PC-9 (cell line): ENCODE results near the gene WBP4.

ENCODE experiments used
- CTCF ChIP-seq: fragments of 200-600 bp; sonication (generic); conservative IDR thresholded peaks from 2 replicates; pipeline ENCODE4 v1.6.1; 2017; ENCODE audit warnings: mixed run types, antibody characterized with exemption, mild to moderate bottlenecking, moderate library complexity
- EZH2 ChIP-seq: fragments of 200-600 bp; sonication (generic); IDR thresholded peaks from 2 replicates; pipeline ENCODE4 v1.8.0; 2017; ENCODE audit warnings: antibody characterized with exemption, low read depth

GRCh38 chr13:41058295-41059070, 2.8 kb upstream of the WBP4 start:
- no peak for TF ChIP-seq CTCF
- no peak for TF ChIP-seq EZH2
